NK-92 (cell line): ENCODE results near the gene RINT1.
"Not testable (repeated sequence)": the region's sequence is repeated elsewhere in the genome, so short reads cannot be mapped to it uniquely, and the experiment has no call there.

ENCODE experiments used
- DNase-seq: peaks from one replicate; lab custom pipeline; 2025; ENCODE audit not compliant: unreplicated experiment; lab: John Stamatoyannopoulos, UW

Gene RINT1

GRCh38 chr7:105596866-105597265 lies 64.9 kb downstream of the RINT1 start:
- no peak for DNase-seq

- not testable (repeated sequence) for DNase-seq
These were observed 67.1 kb downstream of the RINT1 start for GRCh38 chr7:105599080-105599479.

- DNase-seq = no peak
These were observed 67.5 kb downstream of the RINT1 start for GRCh38 chr7:105599551-105599950.

- no peak for DNase-seq
These were observed 68.9 kb downstream of the RINT1 start for GRCh38 chr7:105600720-105601550.

GRCh38 chr7:105602325-105603305 lies 70.6 kb downstream of the RINT1 start:
- DNase-seq = no peak

GRCh38 chr7:105610165-105610930 lies 78.3 kb downstream of the RINT1 start:
- no peak for DNase-seq

- no peak for DNase-seq
These were observed 80.1 kb downstream of the RINT1 start for GRCh38 chr7:105611856-105612775.

- no peak for DNase-seq
These were observed 80.8 kb downstream of the RINT1 start for GRCh38 chr7:105612806-105613205.

GRCh38 chr7:105613611-105614330 lies 81.8 kb downstream of the RINT1 start:
- DNase-seq = no peak

- DNase-seq = no peak
These were observed 82.4 kb downstream of the RINT1 start for GRCh38 chr7:105614341-105614840.
